ENCODE results near the gene PRDM4.

The PRDM4 gene

GRCh38 chr12:107794451-107794850 lies 33.5 kb upstream of the PRDM4 start:
- DNase-seq (ENCODE audit: low read depth in 1 of 2, low spot score in 1 of 2): no peak
- H3K27me3 ChIP-seq (ENCODE audit: insufficient read depth, poor library complexity, severe bottlenecking): no peaks in the 10 kb centered on the region
- no peak overlapping the region for H3K27ac ChIP-seq (replicated peaks)
- TF ChIP-seq POLR2AphosphoS5 (IDR thresholded peaks at IDR 0.05; ENCODE audit: low read depth) (no peak), SPI1 (IDR thresholded peaks at IDR 0.05; ENCODE audit: borderline replicate concordance, low read depth) (no peak), GABPA (IDR thresholded peaks at IDR 0.05; ENCODE audit: low read depth) (no peak), CTCF (IDR thresholded peaks at IDR 0.05; ENCODE audit: insufficient read depth, low read length) (no peak), REST (IDR thresholded peaks at IDR 0.05; ENCODE audit: insufficient replicate concordance, low read depth) (no peak)
- H3K4me3 ChIP-seq (replicated peaks; ENCODE audit: insufficient read depth, low read length): no peak overlapping the region

GRCh38 chr12:107791465-107792089 lies 30.6 kb upstream of the PRDM4 start:
- TF ChIP-seq GABPA (IDR thresholded peaks at IDR 0.05; ENCODE audit: low read depth): no peak
- no peak for TF ChIP-seq POLR2AphosphoS5 (IDR thresholded peaks at IDR 0.05; ENCODE audit: low read depth)
- Histone ChIP-seq H3K4me3 (replicated peaks; ENCODE audit: insufficient read depth, low read length) (no peak overlapping the region), H3K27me3 (ENCODE audit: insufficient read depth, poor library complexity, severe bottlenecking) (no peaks in the 10 kb centered on the region), H3K27ac (replicated peaks) (no peak overlapping the region)
- DNase-seq (ENCODE audit: low read depth in 1 of 2, low spot score in 1 of 2): no peak

GRCh38 chr12:107788690-107789458 lies 27.9 kb upstream of the PRDM4 start:
- no peak overlapping the region for H3K27ac ChIP-seq (replicated peaks)
- no peaks in the 10 kb centered on the region for H3K27me3 ChIP-seq (ENCODE audit: insufficient read depth, poor library complexity, severe bottlenecking)
- TF ChIP-seq POLR2AphosphoS5 (IDR thresholded peaks at IDR 0.05; ENCODE audit: low read depth) (no peak), SPI1 (IDR thresholded peaks at IDR 0.05; ENCODE audit: borderline replicate concordance, low read depth) (no peak), REST (IDR thresholded peaks at IDR 0.05; ENCODE audit: insufficient replicate concordance, low read depth) (no peak)
- DNase-seq (ENCODE audit: low read depth in 1 of 2, low spot score in 1 of 2): no peak
- H3K4me3 ChIP-seq (replicated peaks; ENCODE audit: insufficient read depth, low read length): no peak overlapping the region

GRCh38 chr12:107788281-107788680 lies 27.3 kb upstream of the PRDM4 start:
- no peak for DNase-seq (ENCODE audit: low read depth in 1 of 2, low spot score in 1 of 2)
- Histone ChIP-seq H3K4me3 (replicated peaks; ENCODE audit: insufficient read depth, low read length) (no peak overlapping the region), H3K27ac (replicated peaks) (no peak overlapping the region), H3K27me3 (ENCODE audit: insufficient read depth, poor library complexity, severe bottlenecking) (no peaks in the 10 kb centered on the region)
- TF ChIP-seq CTCF (IDR thresholded peaks at IDR 0.05; ENCODE audit: insufficient read depth, low read length) (no peak), GABPA (IDR thresholded peaks at IDR 0.05; ENCODE audit: low read depth) (no peak), REST (IDR thresholded peaks at IDR 0.05; ENCODE audit: insufficient replicate concordance, low read depth) (no peak), POLR2AphosphoS5 (IDR thresholded peaks at IDR 0.05; ENCODE audit: low read depth) (no peak), SPI1 (IDR thresholded peaks at IDR 0.05; ENCODE audit: borderline replicate concordance, low read depth) (no peak)

All from HL-60 (cell line).